ENCODE measurements around the gene UBE2E2.

UBE2E2 gene

GRCh38 chr3:23320586-23321570 lies 117.8 kb downstream of the UBE2E2 start:
- TF ChIP-seq CTCF (IDR thresholded peaks at IDR 0.05) = no peak

- TF ChIP-seq CTCF (IDR thresholded peaks at IDR 0.05) = no peak
Observed at GRCh38 chr3:23324745-23325144, 121.6 kb downstream of the UBE2E2 start.

GRCh38 chr3:23325466-23326065 lies 122.4 kb downstream of the UBE2E2 start:
- no peak for TF ChIP-seq CTCF (IDR thresholded peaks at IDR 0.05)

GRCh38 chr3:23329471-23330105 lies 126.5 kb downstream of the UBE2E2 start:
- no peak for TF ChIP-seq CTCF (IDR thresholded peaks at IDR 0.05)

GRCh38 chr3:23330568-23330967 lies 127.4 kb downstream of the UBE2E2 start:
- no peak for TF ChIP-seq CTCF (IDR thresholded peaks at IDR 0.05)

- TF ChIP-seq CTCF (IDR thresholded peaks at IDR 0.05) = no peak
Observed at GRCh38 chr3:23331141-23331935, 128.2 kb downstream of the UBE2E2 start.

GRCh38 chr3:23333633-23334032 lies 130.5 kb downstream of the UBE2E2 start:
- TF ChIP-seq CTCF (IDR thresholded peaks at IDR 0.05) = no peak

Data from LNCAP (cell line).